Measurements from ENCODE around the gene DOCK9. TPM values are rescaled to one million over a fixed set of nuclear protein-coding genes. Genes with fewer than 3 reads are reported as not detected.

The DOCK9 gene
- polyA plus RNA-seq, 1 donor (not counting 4 experiments of a cell fraction or from before 2014, with no cell fraction given), result 110 TPM

DNA sequence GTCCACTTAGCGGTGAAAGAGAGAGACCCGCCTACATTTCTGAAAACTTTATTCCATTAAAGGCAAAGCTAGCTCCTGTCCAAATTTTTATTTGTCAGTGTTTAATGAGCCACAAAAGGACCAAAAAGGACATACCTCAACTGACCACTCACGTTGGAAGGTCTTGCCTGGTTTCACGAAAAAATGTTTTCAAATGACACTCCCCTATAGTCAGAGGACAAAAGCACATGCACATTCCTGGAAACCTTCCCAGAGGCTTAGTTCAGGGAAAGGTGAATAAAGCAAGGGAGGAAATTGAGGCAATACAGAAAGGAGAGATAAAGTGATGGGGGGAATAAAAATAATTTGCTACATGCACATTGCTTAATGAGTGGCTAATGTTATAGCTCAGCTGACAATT, 55.6 kb downstream of the DOCK9 start:
- Histone ChIP-seq H4K20me1 (ENCODE audit: control insufficient read depth, extremely low read depth, insufficient read depth, low read length) (no peaks in the 10 kb centered on the region), H3K79me2 (ENCODE audit: control insufficient read depth, insufficient read depth, low read length) (no peaks in the 10 kb centered on the region), H3K4me2 (ENCODE audit: control insufficient read depth, extremely low read depth, insufficient read depth, low read depth, low read length) (no peak overlapping the region), H3K9me3 (ENCODE audit: control insufficient read depth, low read depth, low read length) (no peaks in the 10 kb centered on the region), H3K27ac (ENCODE audit: control insufficient read depth, insufficient read depth, low read length) (no peak overlapping the region), H3K9ac (ENCODE audit: control insufficient read depth, extremely low read depth, insufficient read depth, low read length) (no peak overlapping the region), H3K9me1 (ENCODE audit: control insufficient read depth, extremely low read depth, insufficient read depth, low read length) (no peaks in the 10 kb centered on the region), H3K27me3 (ENCODE audit: control insufficient read depth, extremely low read depth, insufficient read depth, low read length) (no peaks in the 10 kb centered on the region), H3K4me1 (ENCODE audit: control insufficient read depth, extremely low read depth, insufficient read depth, low read length) (no peaks in the 10 kb centered on the region), H3K4me3 (ENCODE audit: control insufficient read depth in 2 of 3, extremely low read depth in 1 of 3, insufficient read depth in 2 of 3, low read depth in 1 of 3, low read length in 3 of 3) (no peak overlapping the region), H3K36me3 (ENCODE audit: control insufficient read depth in 2 of 2, extremely low read depth in 1 of 2, insufficient read depth in 2 of 2, low read length in 2 of 2) (peaks cover 8 to 13% of the 10 kb centered on the region in 2 experiments), H2AFZ (ENCODE audit: control insufficient read depth, low read length) (no peak overlapping the region)
- no peak for FAIRE-seq
- TF ChIP-seq CTCF (optimal IDR thresholded peaks at IDR 0.05 in 1 of 3, IDR thresholded peaks at IDR 0.05 in 1 of 3, conservative IDR thresholded peaks at IDR 0.05 in 1 of 3; ENCODE audit: extremely low read depth in 1 of 3, insufficient read depth in 2 of 3, low read length in 3 of 3), result no peak
- DNase-seq (ENCODE audit: low read depth, low spot score), result no peak
- dilution Hi-C loops (cut with MboI; ENCODE audit: extremely low pct_ligation_motif_present, low sequenced_read_pairs), result no loop called here

GRCh38 chr13:98921786-98922185, 56.1 kb downstream of the DOCK9 start:
- Histone ChIP-seq H3K4me3 (ENCODE audit: control insufficient read depth in 2 of 3, extremely low read depth in 1 of 3, insufficient read depth in 2 of 3, low read depth in 1 of 3, low read length in 3 of 3) (no peak overlapping the region), H4K20me1 (ENCODE audit: control insufficient read depth, extremely low read depth, insufficient read depth, low read length) (no peaks in the 10 kb centered on the region), H3K27ac (ENCODE audit: control insufficient read depth, insufficient read depth, low read length) (no peak overlapping the region), H2AFZ (ENCODE audit: control insufficient read depth, low read length) (no peak overlapping the region), H3K9me1 (ENCODE audit: control insufficient read depth, extremely low read depth, insufficient read depth, low read length) (no peaks in the 10 kb centered on the region), H3K9ac (ENCODE audit: control insufficient read depth, extremely low read depth, insufficient read depth, low read length) (no peak overlapping the region), H3K79me2 (ENCODE audit: control insufficient read depth, insufficient read depth, low read length) (no peaks in the 10 kb centered on the region), H3K4me1 (ENCODE audit: control insufficient read depth, extremely low read depth, insufficient read depth, low read length) (no peaks in the 10 kb centered on the region), H3K36me3 (ENCODE audit: control insufficient read depth in 2 of 2, extremely low read depth in 1 of 2, insufficient read depth in 2 of 2, low read length in 2 of 2) (peaks cover 8 to 13% of the 10 kb centered on the region in 2 experiments), H3K27me3 (ENCODE audit: control insufficient read depth, extremely low read depth, insufficient read depth, low read length) (no peaks in the 10 kb centered on the region), H3K4me2 (ENCODE audit: control insufficient read depth, extremely low read depth, insufficient read depth, low read depth, low read length) (no peak overlapping the region), H3K9me3 (ENCODE audit: control insufficient read depth, low read depth, low read length) (no peaks in the 10 kb centered on the region)
- no peak for TF ChIP-seq CTCF (optimal IDR thresholded peaks at IDR 0.05 in 1 of 3, IDR thresholded peaks at IDR 0.05 in 1 of 3, conservative IDR thresholded peaks at IDR 0.05 in 1 of 3; ENCODE audit: extremely low read depth in 1 of 3, insufficient read depth in 2 of 3, low read length in 3 of 3)
- no peak for TF ChIP-seq EZH2 (IDR thresholded peaks at IDR 0.05; ENCODE audit: low read length)
- dilution Hi-C loops (cut with MboI; ENCODE audit: extremely low pct_ligation_motif_present, low sequenced_read_pairs), result no loop called here
- DNase-seq (ENCODE audit: low read depth, low spot score) (no peak), FAIRE-seq (no peak)

All from keratinocyte (primary cell).